T-helper 17 cell (primary cell): ENCODE results near the gene G6PC1. TPM values are rescaled to one million over a fixed set of nuclear protein-coding genes. Genes with fewer than 3 reads are reported as not detected.

ENCODE experiments used
- total RNA-seq, 4 donors: library from RNA in 2 of 4; stranded (reverse) in 2 of 4; gene quantifications; one replicate each; pipeline ENCODE4 v1.2.3 and lab custom pipeline; 2022 to 2026

The G6PC1 gene
- total RNA-seq, 2 donors from 2014 or later = not detected

Other genes starting within 250 kb of the G6PC1 start
- 10 to 100 TPM in 1 of 2 donors, 1 to 10 TPM in 1; 8.9 to 11.3 TPM for gene TUBG2, start 241.5 kb upstream of the G6PC1 start, total RNA-seq
- gene PLEKHH3, start 223.8 kb upstream of the G6PC1 start, total RNA-seq = under 1 TPM; 0.78 to 0.85 TPM
- 1 to 10 TPM; 1.4 to 1.6 TPM for gene CCR10, start 219.0 kb upstream of the G6PC1 start, total RNA-seq
- 1 to 10 TPM; 3.9 to 6.9 TPM for gene CNTNAP1, start 218.3 kb upstream of the G6PC1 start, total RNA-seq
- gene EZH1, start 155.8 kb upstream of the G6PC1 start, total RNA-seq = 10 to 100 TPM; 72.6 to 77.0 TPM
- gene RAMP2, start 139.6 kb upstream of the G6PC1 start, total RNA-seq = not detected
- 10 to 100 TPM; 20.5 to 27.4 TPM for gene VPS25, start 127.3 kb upstream of the G6PC1 start, total RNA-seq
- under 1 TPM in 1 of 2 donors, not detected in 1; 0.31 TPM for gene WNK4, start 120.2 kb upstream of the G6PC1 start, total RNA-seq
- gene COA3, start 102.1 kb upstream of the G6PC1 start, total RNA-seq = 10 to 100 TPM; 10.1 to 15.2 TPM
- gene CNTD1, start 101.9 kb upstream of the G6PC1 start, total RNA-seq = not detected
- gene BECN1, start 76.5 kb upstream of the G6PC1 start, total RNA-seq = 100 to 1,000 TPM; 125 to 158 TPM
- 10 to 100 TPM; 71.5 to 78.8 TPM for gene PSME3, start 67.4 kb upstream of the G6PC1 start, total RNA-seq
- gene AOC2, start 56.2 kb upstream of the G6PC1 start, total RNA-seq = 1 to 10 TPM; 1.9 to 2.6 TPM
- gene AOC3, start 49.6 kb upstream of the G6PC1 start, total RNA-seq = 1 to 10 TPM; 1.0 to 1.1 TPM
- 10 to 100 TPM; 47.6 to 59.9 TPM for gene AARSD1, start 63.7 kb downstream of the G6PC1 start, total RNA-seq
- 1 to 10 TPM in 1 of 2 donors, not detected in 1; 2.3 TPM for gene PTGES3L, start 79.3 kb downstream of the G6PC1 start, total RNA-seq
- 10 to 100 TPM; 15.6 to 16.6 TPM for gene RUNDC1, start 79.8 kb downstream of the G6PC1 start, total RNA-seq
- gene RPL27, start 97.6 kb downstream of the G6PC1 start, total RNA-seq = 1,000 to 10,000 TPM; 1,342 to 1,395 TPM
- gene IFI35, start 106.0 kb downstream of the G6PC1 start, total RNA-seq = 10 to 100 TPM; 23.1 to 23.8 TPM
- 10 to 100 TPM; 26.0 to 29.3 TPM for gene VAT1, start 121.6 kb downstream of the G6PC1 start, total RNA-seq
- gene RND2, start 124.4 kb downstream of the G6PC1 start, total RNA-seq = 1 to 10 TPM in 1 of 2 donors, under 1 TPM in 1; 0.12 to 1.1 TPM
- 1 to 10 TPM; 2.1 to 3.4 TPM for gene BRCA1, start 224.6 kb downstream of the G6PC1 start, total RNA-seq